HG03139 (cell line): ENCODE measurements around the gene CDHR5.

Experiments
- ATAC-seq: cut with Tn5 transposase; IDR thresholded peaks from one replicate; pipeline ENCODE4 v1.9.1; 2021; ENCODE audit not compliant: unreplicated experiment

CDHR5 gene

GRCh38 chr11:623349-623869 is 1.3 kb downstream of the CDHR5 start:
- ATAC-seq: no peak

- no peak for ATAC-seq
Observed at GRCh38 chr11:621838-622237, 2.9 kb downstream of the CDHR5 start.

- ATAC-seq: no peak
Observed at GRCh38 chr11:620935-621814, 3.6 kb downstream of the CDHR5 start.

GRCh38 chr11:620201-620600 is 4.6 kb downstream of the CDHR5 start:
- ATAC-seq: no peak

- ATAC-seq: no peak
Observed at GRCh38 chr11:619628-620050, 5.1 kb downstream of the CDHR5 start.

GRCh38 chr11:618856-619627 is 5.7 kb downstream of the CDHR5 start:
- no peak for ATAC-seq

GRCh38 chr11:617912-618682 is 6.7 kb downstream of the CDHR5 start:
- ATAC-seq: no peak

- ATAC-seq: no peak
Observed at GRCh38 chr11:617199-617911, 7.4 kb downstream of the CDHR5 start.

- ATAC-seq: no peak
Observed at GRCh38 chr11:616320-617198, 8.2 kb downstream of the CDHR5 start.

- peak; percentile 62 for ATAC-seq
Observed at GRCh38 chr11:615504-616319, 9.0 kb downstream of the CDHR5 start, which contains the start of gene IRF7. Gene IRF7 (minus strand): TSS chr11:615950. CDS start chr11:615364, 586 bp downstream.

GRCh38 chr11:614623-615503 is 9.9 kb downstream of the CDHR5 start:
- no peak for ATAC-seq

GRCh38 chr11:614021-614622 is 10.6 kb downstream of the CDHR5 start:
- ATAC-seq: no peak

- no peak for ATAC-seq
Observed at GRCh38 chr11:613369-613968, 11.3 kb downstream of the CDHR5 start.

- no peak for ATAC-seq
Observed at GRCh38 chr11:612961-613300, 11.8 kb downstream of the CDHR5 start.

- ATAC-seq: no peak
Observed at GRCh38 chr11:612201-612960, 12.4 kb downstream of the CDHR5 start.
